ENCODE results near the gene RGS3.

The RGS3 gene

DNA sequence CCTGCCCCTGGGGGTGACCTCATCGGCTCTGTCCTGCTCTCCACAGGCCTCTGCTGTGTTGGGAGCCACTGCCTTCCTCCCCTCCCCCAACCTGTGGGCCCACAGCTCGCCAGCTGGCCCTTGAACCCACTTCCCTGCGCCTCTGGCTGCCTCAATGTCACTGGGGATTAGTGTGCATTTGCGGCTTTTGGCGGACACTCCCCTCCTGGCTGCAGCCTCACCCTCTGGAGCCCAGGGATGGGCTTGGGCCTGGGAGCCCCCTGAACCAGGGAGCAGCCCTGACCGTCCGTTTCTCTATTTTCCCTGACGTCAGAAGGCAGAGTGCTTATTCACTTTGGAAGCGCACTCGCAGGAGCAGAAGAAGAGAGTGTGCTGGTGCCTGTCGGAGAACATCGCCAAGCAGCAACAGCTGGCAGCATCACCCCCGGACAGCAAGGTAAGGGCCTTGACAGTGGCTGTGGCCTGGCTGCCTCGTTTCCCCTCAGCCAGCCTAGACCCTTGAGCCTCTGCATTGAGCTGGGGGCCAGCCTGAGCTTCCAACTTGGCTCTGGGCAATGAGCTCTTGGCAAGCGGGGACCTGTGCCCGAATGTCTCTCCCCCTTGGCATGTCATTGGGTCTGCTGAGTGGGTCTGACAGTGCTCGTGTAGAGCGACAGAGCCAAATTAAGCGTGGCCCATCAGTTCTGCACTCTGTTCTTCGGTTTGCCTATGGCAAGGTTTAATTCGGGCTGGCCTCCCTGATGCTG is 73.1 kb downstream of the RGS3 start:
- TF ChIP-seq, protein P1, sequence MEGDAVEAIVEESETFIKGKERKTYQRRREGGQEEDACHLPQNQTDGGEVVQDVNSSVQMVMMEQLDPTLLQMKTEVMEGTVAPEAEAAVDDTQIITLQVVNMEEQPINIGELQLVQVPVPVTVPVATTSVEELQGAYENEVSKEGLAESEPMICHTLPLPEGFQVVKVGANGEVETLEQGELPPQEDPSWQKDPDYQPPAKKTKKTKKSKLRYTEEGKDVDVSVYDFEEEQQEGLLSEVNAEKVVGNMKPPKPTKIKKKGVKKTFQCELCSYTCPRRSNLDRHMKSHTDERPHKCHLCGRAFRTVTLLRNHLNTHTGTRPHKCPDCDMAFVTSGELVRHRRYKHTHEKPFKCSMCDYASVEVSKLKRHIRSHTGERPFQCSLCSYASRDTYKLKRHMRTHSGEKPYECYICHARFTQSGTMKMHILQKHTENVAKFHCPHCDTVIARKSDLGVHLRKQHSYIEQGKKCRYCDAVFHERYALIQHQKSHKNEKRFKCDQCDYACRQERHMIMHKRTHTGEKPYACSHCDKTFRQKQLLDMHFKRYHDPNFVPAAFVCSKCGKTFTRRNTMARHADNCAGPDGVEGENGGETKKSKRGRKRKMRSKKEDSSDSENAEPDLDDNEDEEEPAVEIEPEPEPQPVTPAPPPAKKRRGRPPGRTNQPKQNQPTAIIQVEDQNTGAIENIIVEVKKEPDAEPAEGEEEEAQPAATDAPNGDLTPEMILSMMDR (IDR thresholded peaks at IDR 0.05; ENCODE audit: low read length) = no peak
- Histone ChIP-seq H3K27ac (ENCODE audit: low read length) (no peak overlapping the region), H3K79me2 (ENCODE audit: low read length) (no peaks in the 10 kb centered on the region), H2AFZ (ENCODE audit: low read length) (no peak overlapping the region), H3K4me2 (ENCODE audit: low read depth, low read length) (no peak overlapping the region), H3K36me3 (replicated peaks; ENCODE audit: insufficient read depth, low read length) (no peaks in the 10 kb centered on the region), H3K9me3 (replicated peaks; ENCODE audit: insufficient read depth, low read length) (no peaks in the 10 kb centered on the region), H4K20me1 (ENCODE audit: insufficient read depth, low read length) (no peaks in the 10 kb centered on the region), H3K9me2 (replicated peaks; ENCODE audit: insufficient read depth, low read length) (no peaks in the 10 kb centered on the region), H3K4me1 (ENCODE audit: low read length) (peaks cover 4% of the 10 kb centered on the region), H3F3A (ENCODE audit: insufficient read depth, low read length) (no peaks in the 10 kb centered on the region), H3K9ac (ENCODE audit: low read length) (no peak overlapping the region), H3K4me3 (ENCODE audit: low read length) (no peak overlapping the region), H3K27me3 (replicated peaks; ENCODE audit: insufficient read depth, low read length) (no peaks in the 10 kb centered on the region)
- DNase-seq = no peak

DNA sequence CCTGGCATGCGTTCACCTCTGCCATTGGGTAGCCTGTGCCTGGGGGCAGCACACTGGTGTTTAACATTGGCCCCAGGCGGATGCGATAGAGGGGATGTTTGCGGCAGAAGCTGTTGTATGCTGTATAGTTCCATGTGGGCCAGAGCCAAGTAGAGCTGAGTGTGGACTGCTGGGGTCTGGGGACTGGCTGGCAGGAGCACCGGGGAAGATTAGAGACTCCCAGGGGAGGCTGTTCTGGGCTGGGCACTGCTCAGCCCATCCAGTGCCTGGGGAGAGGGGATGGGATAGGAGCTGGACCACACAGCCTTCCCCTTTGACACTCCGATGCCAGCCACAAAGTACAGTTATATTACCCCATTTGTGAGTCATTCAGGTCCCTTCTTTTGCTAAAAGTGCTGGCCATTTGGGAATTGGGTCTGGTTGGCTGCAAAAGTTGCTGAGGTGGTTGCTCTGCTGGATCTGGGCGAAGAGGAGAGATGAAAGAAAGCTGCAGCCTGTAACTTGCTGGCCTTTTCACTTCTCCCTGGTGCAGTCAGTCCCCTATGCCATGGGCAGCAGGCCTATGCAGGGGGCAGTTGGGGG is 73.8 kb downstream of the RGS3 start:
- H3K4me1 ChIP-seq (ENCODE audit: low read length) = no peaks in the 10 kb centered on the region

DNA sequence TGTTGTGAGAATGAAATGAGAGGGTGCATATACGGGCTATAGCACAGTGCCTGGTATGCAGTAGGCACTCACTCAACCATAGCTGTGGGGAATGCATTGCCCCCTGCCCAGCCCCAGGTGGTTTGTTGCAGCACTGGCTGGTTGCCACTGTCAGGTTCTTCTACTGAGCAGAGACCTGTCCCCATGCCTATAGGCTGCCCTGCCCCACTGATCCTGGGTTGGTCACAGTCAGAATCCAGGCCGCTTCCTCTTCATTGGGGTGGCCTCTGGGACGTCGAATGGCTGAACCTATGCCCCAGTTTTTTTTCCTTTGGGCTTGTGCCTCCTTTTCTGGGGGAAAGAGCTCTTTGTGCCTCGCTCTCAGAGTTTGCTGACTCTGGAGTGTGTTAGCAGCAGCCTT is 74.6 kb downstream of the RGS3 start:
- Histone ChIP-seq H3K9me3 (replicated peaks; ENCODE audit: insufficient read depth, low read length) (no peaks in the 10 kb centered on the region), H3K4me1 (ENCODE audit: low read length) (no peaks in the 10 kb centered on the region), H3K9ac (ENCODE audit: low read length) (no peak overlapping the region), H3K9me2 (replicated peaks; ENCODE audit: insufficient read depth, low read length) (no peaks in the 10 kb centered on the region), H3K27me3 (replicated peaks; ENCODE audit: insufficient read depth, low read length) (no peaks in the 10 kb centered on the region), H3K4me3 (ENCODE audit: low read length) (no peak overlapping the region), H4K20me1 (ENCODE audit: insufficient read depth, low read length) (no peaks in the 10 kb centered on the region), H3K27ac (ENCODE audit: low read length) (no peak overlapping the region), H3F3A (ENCODE audit: insufficient read depth, low read length) (no peaks in the 10 kb centered on the region), H3K36me3 (replicated peaks; ENCODE audit: insufficient read depth, low read length) (no peaks in the 10 kb centered on the region), H2AFZ (ENCODE audit: low read length) (no peak overlapping the region), H3K4me2 (ENCODE audit: low read depth, low read length) (no peak overlapping the region), H3K79me2 (ENCODE audit: low read length) (no peaks in the 10 kb centered on the region)
- TF ChIP-seq, protein P1 (IDR thresholded peaks at IDR 0.05; ENCODE audit: low read length) = no peak
- TF ChIP-seq EZH2 (optimal IDR thresholded peaks at IDR 0.05; ENCODE audit: low read depth, low read length) (no peak), EZH2phosphoT487 (IDR thresholded peaks at IDR 0.05; ENCODE audit: low read length) (no peak)
- no peak for DNase-seq

More for the DNA sequence above, 73.8 kb downstream of the RGS3 start:
- Histone ChIP-seq H3K27me3 (replicated peaks; ENCODE audit: insufficient read depth, low read length) (no peaks in the 10 kb centered on the region), H3K4me2 (ENCODE audit: low read depth, low read length) (no peak overlapping the region), H3K79me2 (ENCODE audit: low read length) (no peaks in the 10 kb centered on the region), H3K36me3 (replicated peaks; ENCODE audit: insufficient read depth, low read length) (no peaks in the 10 kb centered on the region), H3K9me2 (replicated peaks; ENCODE audit: insufficient read depth, low read length) (no peaks in the 10 kb centered on the region), H2AFZ (ENCODE audit: low read length) (no peak overlapping the region), H4K20me1 (ENCODE audit: insufficient read depth, low read length) (no peaks in the 10 kb centered on the region), H3K27ac (ENCODE audit: low read length) (no peak overlapping the region), H3K9ac (ENCODE audit: low read length) (no peak overlapping the region), H3F3A (ENCODE audit: insufficient read depth, low read length) (no peaks in the 10 kb centered on the region), H3K9me3 (replicated peaks; ENCODE audit: insufficient read depth, low read length) (no peaks in the 10 kb centered on the region), H3K4me3 (ENCODE audit: low read length) (no peak overlapping the region)
- DNase-seq = no peak
- TF ChIP-seq EZH2 (optimal IDR thresholded peaks at IDR 0.05; ENCODE audit: low read depth, low read length) (no peak), EZH2phosphoT487 (IDR thresholded peaks at IDR 0.05; ENCODE audit: low read length) (no peak)
- TF ChIP-seq, protein P1 (IDR thresholded peaks at IDR 0.05; ENCODE audit: low read length) = no peak

All from MM.1S (cell line).